ENCODE data around the gene DNAJB1.

Gene DNAJB1

GRCh38 chr19:14519860-14520407 is 1.7 kb upstream of the DNAJB1 start:
- FAIRE-seq (peak; percentile 81), DNase-seq (ENCODE audit: insufficient read length, low spot score) (peak; percentile 83)
- no peak for TF ChIP-seq POLR2A (IDR thresholded peaks at IDR 0.05; ENCODE audit: low read depth, low read length)

DNA sequence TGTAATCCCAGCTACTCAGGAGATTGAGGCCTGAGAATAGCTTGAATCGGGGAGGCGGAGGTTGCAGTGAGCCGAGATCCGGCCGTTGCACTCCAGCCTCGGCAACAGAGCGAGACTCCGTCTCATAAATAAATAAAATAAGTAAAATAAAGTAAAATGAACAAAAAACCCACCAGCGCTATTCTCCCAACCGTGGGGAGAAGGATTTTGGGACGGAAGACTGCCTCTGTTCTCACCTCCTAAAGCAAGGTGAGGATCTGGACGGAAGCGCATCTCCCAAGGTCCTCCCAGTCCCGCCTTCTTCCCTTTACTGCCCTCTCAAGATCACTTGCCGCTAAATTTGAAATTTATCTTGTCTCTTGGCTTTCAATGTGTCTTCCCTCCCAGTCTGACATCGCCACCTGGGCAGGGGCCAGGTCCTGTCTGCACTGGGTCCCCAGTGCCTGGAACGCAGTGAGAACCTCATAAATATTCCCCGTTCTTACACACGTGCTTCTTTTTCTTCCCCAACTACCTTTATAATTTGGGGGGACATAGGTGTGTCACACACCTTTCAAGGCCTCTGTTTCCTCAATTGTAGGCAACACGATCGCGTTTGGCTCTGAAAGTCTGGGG is 1.2 kb upstream of the DNAJB1 start:
- no peak for DNase-seq (ENCODE audit: insufficient read length, low spot score)
- FAIRE-seq: no peak
- no peak for TF ChIP-seq POLR2A (IDR thresholded peaks at IDR 0.05; ENCODE audit: low read depth, low read length)

- FAIRE-seq (no peak), DNase-seq (ENCODE audit: insufficient read length, low spot score) (no peak)
- no peak for TF ChIP-seq POLR2A (IDR thresholded peaks at IDR 0.05; ENCODE audit: low read depth, low read length)
Measured at GRCh38 chr19:14517446-14517839, 754 bp downstream of the DNAJB1 start.

- FAIRE-seq (no peak), DNase-seq (ENCODE audit: insufficient read length, low spot score) (no peak)
- TF ChIP-seq POLR2A (IDR thresholded peaks at IDR 0.05; ENCODE audit: low read depth, low read length): no peak
Measured at GRCh38 chr19:14516746-14517438, 1.3 kb downstream of the DNAJB1 start.

GRCh38 chr19:14516048-14516534 is 2.1 kb downstream of the DNAJB1 start:
- FAIRE-seq: no peak
- no peak for TF ChIP-seq POLR2A (IDR thresholded peaks at IDR 0.05; ENCODE audit: low read depth, low read length)

GRCh38 chr19:14515501-14516047 is 2.6 kb downstream of the DNAJB1 start:
- FAIRE-seq: no peak
- TF ChIP-seq POLR2A (IDR thresholded peaks at IDR 0.05; ENCODE audit: low read depth, low read length): no peak

More at GRCh38 chr19:14516048-14516534, 2.1 kb downstream of the DNAJB1 start:
- DNase-seq (ENCODE audit: insufficient read length, low spot score): no peak

DNA sequence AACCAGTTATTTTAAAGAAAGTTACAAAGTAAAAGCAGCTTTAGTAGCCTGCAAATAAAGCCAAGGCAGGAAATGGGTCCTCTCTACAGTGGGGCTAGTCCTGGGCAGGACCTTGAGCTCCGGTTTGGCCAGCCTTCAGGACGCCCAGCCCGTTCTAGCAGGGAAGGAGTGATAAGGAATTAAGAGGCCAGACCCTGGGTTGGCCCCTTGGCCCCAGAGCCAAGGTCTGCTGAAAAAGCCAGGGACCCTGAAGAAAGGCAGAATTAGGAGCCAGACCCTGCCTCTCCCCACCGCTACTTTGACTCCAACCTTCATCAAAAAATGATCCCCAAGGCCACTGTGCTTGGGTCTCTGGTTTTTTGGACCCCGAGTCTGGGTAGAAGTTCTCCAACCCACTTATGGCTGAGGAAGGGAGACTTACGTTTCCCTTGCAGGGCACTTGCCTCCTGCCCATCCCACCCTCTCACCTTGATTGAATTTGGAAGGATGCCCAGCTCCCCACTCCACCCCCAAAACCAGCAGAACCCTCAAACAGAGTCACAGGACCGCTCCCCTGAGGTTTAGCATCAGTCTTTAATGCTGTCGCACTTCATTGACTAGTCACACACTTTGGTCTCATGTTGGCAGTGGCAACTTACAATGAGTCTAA is 3.9 kb downstream of the DNAJB1 start:
- DNase-seq (ENCODE audit: insufficient read length, low spot score) (no peak), FAIRE-seq (no peak)
- no peak for TF ChIP-seq POLR2A (IDR thresholded peaks at IDR 0.05; ENCODE audit: low read depth, low read length)

More at GRCh38 chr19:14515501-14516047, 2.6 kb downstream of the DNAJB1 start:
- no peak for DNase-seq (ENCODE audit: insufficient read length, low spot score)

DNA sequence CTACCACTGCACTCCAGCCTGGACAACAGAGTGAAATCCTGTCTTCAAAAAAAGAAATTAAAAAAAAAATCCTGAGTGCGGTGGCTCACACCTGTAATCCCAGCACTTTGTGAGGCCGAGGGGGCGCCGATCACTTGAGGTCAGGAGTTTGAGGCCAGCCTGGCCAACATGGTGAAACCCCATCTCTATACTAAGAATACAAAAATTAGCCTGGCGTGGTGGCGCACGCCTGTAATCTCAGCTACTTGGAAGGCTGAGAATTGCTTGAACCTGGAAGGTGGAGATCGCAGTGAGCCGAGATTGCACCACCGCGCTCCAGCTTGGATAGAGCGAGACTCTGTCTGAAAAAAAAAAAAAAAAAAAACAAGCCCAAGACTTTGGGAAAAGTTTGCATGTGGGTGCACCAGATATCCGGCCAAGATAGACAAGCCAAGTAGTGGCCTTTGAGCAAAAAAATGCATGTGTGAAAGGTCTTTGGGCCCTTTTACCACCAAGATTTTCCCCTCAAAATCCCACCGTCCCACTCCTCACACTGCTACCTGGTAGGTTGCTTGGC is 5.7 kb downstream of the DNAJB1 start:
- DNase-seq (ENCODE audit: insufficient read length, low spot score) (no peak), FAIRE-seq (no peak)
- no peak for TF ChIP-seq POLR2A (IDR thresholded peaks at IDR 0.05; ENCODE audit: low read depth, low read length)

GRCh38 chr19:14511229-14511593 is 7.0 kb downstream of the DNAJB1 start:
- FAIRE-seq (no peak), DNase-seq (ENCODE audit: insufficient read length, low spot score) (no peak)
- TF ChIP-seq POLR2A (IDR thresholded peaks at IDR 0.05; ENCODE audit: low read depth, low read length): no peak

DNA sequence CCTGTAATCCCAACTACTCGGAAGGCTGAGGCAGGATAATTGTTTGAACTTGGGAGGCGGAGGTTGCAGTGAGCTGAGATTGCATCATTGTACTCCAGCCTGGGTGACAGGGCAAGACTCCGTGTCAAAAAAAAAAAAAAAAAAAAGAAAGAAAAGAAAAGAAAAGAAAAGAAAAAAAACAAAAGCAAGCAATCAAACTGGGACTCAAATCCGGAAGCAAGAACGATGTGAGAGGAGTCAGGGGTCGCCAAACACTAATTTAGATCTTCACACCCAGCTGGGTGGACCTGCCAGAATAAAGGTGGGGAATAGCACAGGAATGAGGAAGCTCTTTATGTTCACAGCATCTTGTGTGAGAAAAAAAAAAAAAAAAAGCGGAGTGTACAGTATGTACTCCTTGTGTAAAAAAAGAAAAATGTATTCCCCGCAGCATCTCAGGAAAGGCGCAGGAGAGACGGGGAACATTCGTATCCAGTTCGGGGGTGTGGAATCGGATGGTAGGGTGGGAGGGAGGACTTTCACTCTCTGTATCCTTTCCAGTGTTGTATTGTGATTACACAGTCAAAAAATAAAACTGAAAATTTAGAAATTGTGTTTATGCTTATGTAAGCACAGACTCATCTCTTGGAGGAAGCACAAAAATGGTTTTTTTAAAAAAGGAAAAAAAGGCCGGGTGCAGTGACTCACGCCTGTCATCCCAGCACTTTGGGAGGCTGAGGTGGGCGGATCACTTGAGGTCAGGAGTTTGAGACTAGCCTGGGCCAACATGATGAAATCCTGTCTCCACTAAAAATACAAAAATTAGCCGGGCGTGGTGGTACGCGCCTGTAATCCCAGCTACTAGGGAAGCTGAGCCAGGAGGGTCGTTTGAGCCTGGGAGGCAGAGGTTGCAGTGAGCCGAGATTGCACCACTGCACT is 7.6 kb downstream of the DNAJB1 start:
- FAIRE-seq (no peak), DNase-seq (ENCODE audit: insufficient read length, low spot score) (no peak)
- TF ChIP-seq POLR2A (IDR thresholded peaks at IDR 0.05; ENCODE audit: low read depth, low read length): no peak

DNA sequence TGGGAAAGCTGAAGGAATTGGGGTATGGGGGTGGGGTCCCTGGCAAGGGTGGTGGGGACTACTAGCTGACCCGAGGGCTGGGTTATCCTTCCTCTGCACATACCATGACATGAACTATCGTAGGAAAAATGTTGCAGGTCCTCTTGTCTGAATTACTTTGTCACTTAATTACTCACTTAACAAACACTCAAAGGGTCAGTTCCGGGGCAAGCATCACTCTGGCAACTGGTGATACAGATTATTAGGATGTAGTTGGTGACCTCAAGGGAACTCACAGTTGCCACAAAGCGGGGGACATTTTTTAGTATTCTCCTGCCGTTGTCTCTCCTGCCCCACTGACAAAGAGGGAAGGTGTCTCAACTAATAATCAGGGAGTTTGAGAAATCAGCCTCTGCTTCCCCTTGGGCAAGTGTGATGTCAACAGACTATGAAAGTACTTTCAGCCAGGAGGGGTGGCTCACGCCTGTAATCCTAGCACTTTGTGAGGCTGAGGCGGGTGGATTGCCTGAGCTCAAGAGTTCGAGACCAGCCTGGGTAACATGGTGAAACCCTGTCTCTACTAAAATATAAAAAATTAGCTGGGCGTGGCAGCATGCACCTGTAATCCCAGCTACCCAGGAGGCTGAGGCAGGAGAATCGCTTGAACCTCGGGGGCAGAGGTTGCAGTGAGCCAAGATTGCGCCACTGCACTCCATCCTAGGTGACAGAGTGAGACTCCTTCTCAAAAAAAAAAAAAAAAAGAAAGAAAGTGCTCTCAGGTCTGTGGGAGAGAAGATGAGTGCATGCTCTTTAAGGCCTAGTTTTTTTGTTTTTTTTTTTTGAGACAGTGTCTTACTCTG is 10.3 kb downstream of the DNAJB1 start:
- DNase-seq (ENCODE audit: insufficient read length, low spot score) (no peak), FAIRE-seq (no peak)
- TF ChIP-seq POLR2A (IDR thresholded peaks at IDR 0.05; ENCODE audit: low read depth, low read length): no peak
